Keratinocyte (primary cell): ENCODE data around the gene PDE4A. TPM values are rescaled to one million over a fixed set of nuclear protein-coding genes. Genes with fewer than 3 reads are reported as not detected.
A peak's percentile ranks its signal among the peaks of the same experiment; 100 is the strongest.

Experiments used
- DNase-seq: peaks from one replicate; pipeline ENCODE4 v3.0.0-alpha.2; 2011; ENCODE audit warnings: low read depth, missing footprints, low spot score
- FAIRE-seq: peaks from 2 replicates; lab custom pipeline; 2011; peaks lifted over from hg19 to GRCh38; lab: Jason Lieb, UNC
- H2AFZ ChIP-seq: 2 replicates; pipeline ENCODE4 v1.6.0; 2012; ENCODE audit warnings: low read length, control low read depth, inconsistent platforms; ENCODE audit not compliant: control insufficient read depth
- H3K27ac ChIP-seq: 2 replicates; pipeline ENCODE4 v1.5.1; 2011; ENCODE audit warnings: low read length; ENCODE audit not compliant: control insufficient read depth, insufficient read depth
- H3K27me3 ChIP-seq: 3 replicates; pipeline ENCODE4 v1.6.0; 2011; ENCODE audit warnings: low read length; ENCODE audit not compliant: control insufficient read depth, insufficient read depth; ENCODE audit errors: extremely low read depth
- H3K36me3 ChIP-seq, 2 experiments: 2 replicates in 1 of 2; 3 replicates in 1 of 2; pipeline ENCODE4 v1.5.1; 2011; ENCODE audit warnings: low read length in 2 of 2, mild to moderate bottlenecking in 1 of 2; ENCODE audit not compliant: control insufficient read depth in 2 of 2, insufficient read depth in 2 of 2; ENCODE audit errors: extremely low read depth in 1 of 2
- H3K4me1 ChIP-seq: 3 replicates; pipeline ENCODE4 v1.5.1; 2011; ENCODE audit warnings: low read length; ENCODE audit not compliant: control insufficient read depth, insufficient read depth; ENCODE audit errors: extremely low read depth
- H3K4me2 ChIP-seq: 3 replicates; pipeline ENCODE4 v1.6.0; 2011; ENCODE audit warnings: low read depth, low read length; ENCODE audit not compliant: control insufficient read depth, insufficient read depth; ENCODE audit errors: extremely low read depth
- H3K4me3 ChIP-seq, 3 experiments: fragments of 200-600 bp in 1 of 3; sonication (generic) in 1 of 3; 2 replicates in 2 of 3; 3 replicates in 1 of 3; pipeline ENCODE4 v1.5.1; 2011 to 2016; ENCODE audit warnings: low read length in 3 of 3, mild to moderate bottlenecking in 3 of 3, control low read depth in 2 of 3, inconsistent platforms in 1 of 3, low read depth in 1 of 3, mixed read lengths in 1 of 3, mixed run types in 1 of 3, moderate library complexity in 1 of 3; ENCODE audit not compliant: control insufficient read depth in 2 of 3, insufficient read depth in 2 of 3; ENCODE audit errors: extremely low read depth in 1 of 3
- H3K79me2 ChIP-seq: 2 replicates; pipeline ENCODE4 v1.6.0; 2012; ENCODE audit warnings: low read length; ENCODE audit not compliant: control insufficient read depth, insufficient read depth
- H3K9ac ChIP-seq: 3 replicates; pipeline ENCODE4 v1.6.0; 2011; ENCODE audit warnings: low read length; ENCODE audit not compliant: control insufficient read depth, insufficient read depth; ENCODE audit errors: extremely low read depth
- H3K9me1 ChIP-seq: 3 replicates; pipeline ENCODE4 v1.6.0; 2011; ENCODE audit warnings: low read length; ENCODE audit not compliant: control insufficient read depth, insufficient read depth; ENCODE audit errors: extremely low read depth
- H3K9me3 ChIP-seq: 2 replicates; pipeline ENCODE4 v1.5.1; 2012; ENCODE audit warnings: low read depth, low read length; ENCODE audit not compliant: control insufficient read depth
- H4K20me1 ChIP-seq: 3 replicates; pipeline ENCODE4 v1.6.0; 2011; ENCODE audit warnings: low read length; ENCODE audit not compliant: control insufficient read depth, insufficient read depth; ENCODE audit errors: extremely low read depth
- CTCF ChIP-seq, 3 experiments: IDR thresholded peaks in 1 of 3; conservative IDR thresholded peaks in 1 of 3; optimal IDR thresholded peaks in 1 of 3; 2 replicates in 2 of 3; 3 replicates in 1 of 3; pipeline versions ENCODE3 to v1.5.1; 2011; ENCODE audit warnings: low read length in 3 of 3, mild to moderate bottlenecking in 3 of 3, moderate library complexity in 2 of 3, control low read depth in 1 of 3, inconsistent platforms in 1 of 3; ENCODE audit not compliant: insufficient read depth in 2 of 3; ENCODE audit errors: extremely low read depth in 1 of 3
- EZH2 ChIP-seq: IDR thresholded peaks from one replicate; pipeline ENCODE4 v1.6.1; 2012; ENCODE audit warnings: inconsistent platforms, mild to moderate bottlenecking, low read length, moderate library complexity
- dilution Hi-C: fragments of 300-500 bp; cut with MboI; formaldehyde crosslinking; loops from one replicate; pipeline ENCODE4 v1.7.0; 2020; ENCODE audit warnings: low sequenced_read_pairs; ENCODE audit not compliant: extremely low pct_ligation_motif_present
- polyA plus RNA-seq, 5 experiments: library from polyadenylated mRNA; depleted of rRNA in 3 of 5; stranded (reverse) in 3 of 5; stranded (forward) in 1 of 5; unstranded in 1 of 5; fragments of >200 nt; gene quantifications; 1 replicate in 1 of 5; 2 replicates in 3 of 5; 3 replicates in 1 of 5; pipeline versions ENCODE4 v1.2.1 to v1.2.3, GENCODE V29; 2011 to 2012; ENCODE audit warnings: missing spikeins in 2 of 5, low read depth in 1 of 5, low replicate concordance in 1 of 5

PDE4A gene
- polyA plus RNA-seq, 1 donor (not counting 4 experiments of a cell fraction or from before 2014, with no cell fraction given) = 0.09 TPM

- Histone ChIP-seq H2AFZ (no peak overlapping the region), H3K79me2 (no peaks in the 10 kb centered on the region), H3K4me3 (no peak overlapping the region), H3K9me1 (no peaks in the 10 kb centered on the region), H4K20me1 (peaks cover 4% of the 10 kb centered on the region), H3K9me3 (no peaks in the 10 kb centered on the region), H3K4me1 (no peaks in the 10 kb centered on the region), H3K9ac (no peak overlapping the region), H3K4me2 (no peak overlapping the region), H3K27ac (no peak overlapping the region), H3K27me3 (no peaks in the 10 kb centered on the region), H3K36me3 (peaks cover 21 to 31% of the 10 kb centered on the region in 2 experiments)
- TF ChIP-seq EZH2 (no peak), CTCF (optimal IDR thresholded peaks at IDR 0.05 in 1 of 3, IDR thresholded peaks at IDR 0.05 in 1 of 3, conservative IDR thresholded peaks at IDR 0.05 in 1 of 3; ENCODE audit: extremely low read depth in 1 of 3, insufficient read depth in 2 of 3, low read length in 3 of 3) (peak in 1 of 3 experiments; percentile 51)
- DNase-seq (no peak), FAIRE-seq (no peak)
- dilution Hi-C loops = no loop called here
These were observed 30.5 kb upstream of the PDE4A start for GRCh38 chr19:10389863-10390262.

GRCh38 chr19:10390652-10391286 is 29.6 kb upstream of the PDE4A start:
- Histone ChIP-seq H3K4me1 (no peaks in the 10 kb centered on the region), H3K27ac (no peak overlapping the region), H3K9me3 (no peaks in the 10 kb centered on the region), H3K79me2 (peaks cover 5% of the 10 kb centered on the region), H3K36me3 (peaks cover 27 to 37% of the 10 kb centered on the region in 2 experiments), H3K27me3 (no peaks in the 10 kb centered on the region), H3K4me2 (no peak overlapping the region), H2AFZ (no peak overlapping the region), H3K9me1 (no peaks in the 10 kb centered on the region), H3K9ac (no peak overlapping the region), H3K4me3 (no peak overlapping the region), H4K20me1 (peaks cover 4% of the 10 kb centered on the region)
- peak; percentile 84 for FAIRE-seq
- DNase-seq = no peak
- dilution Hi-C loops = no loop called here
- TF ChIP-seq CTCF (optimal IDR thresholded peaks at IDR 0.05 in 1 of 3, IDR thresholded peaks at IDR 0.05 in 1 of 3, conservative IDR thresholded peaks at IDR 0.05 in 1 of 3; ENCODE audit: extremely low read depth in 1 of 3, insufficient read depth in 2 of 3, low read length in 3 of 3) (peak; percentile 77 to 95 (median 94)), EZH2 (no peak)
